ENCODE data around the gene WBP2.

GRCh38 chr17:75834928-75835653, 20.0 kb downstream of the WBP2 start:
- no peak for TF ChIP-seq POLR2A (IDR thresholded peaks at IDR 0.05)
- TF ChIP-seq CTCF (IDR thresholded peaks at IDR 0.05), result no peak
- no peak for TF ChIP-seq POLR2AphosphoS5 (IDR thresholded peaks at IDR 0.05)
- TF ChIP-seq EP300 (IDR thresholded peaks at IDR 0.05), result no peak

Measured in suprapubic skin (tissue), 4 donors.